Spleen (tissue), 13 donors: ENCODE results near the gene FST. TPM values are rescaled to one million over a fixed set of nuclear protein-coding genes. Genes with fewer than 3 reads are reported as not detected.

Source experiments
- DNase-seq: peaks from one replicate; pipeline ENCODE4 v3.0.0-alpha.2; 2020
- H3K27ac ChIP-seq, 8 donors: fragments of 200-600 bp; sonication (generic) in 7 of 8; 1 replicate in 4 of 8; 2 replicates in 4 of 8; pipeline versions ENCODE4 v1.5.0 to v1.8.0; 2016 to 2021; ENCODE audit warnings: inconsistent platforms in 4 of 8, mild to moderate bottlenecking in 4 of 8, moderate library complexity in 1 of 8
- H3K27me3 ChIP-seq, 7 donors: fragments of 200-600 bp; sonication (generic) in 6 of 7; replicated peaks in 1 of 7; 1 replicate in 4 of 7; 2 replicates in 3 of 7; pipeline versions ENCODE4 v1.5.0 to v1.8.0; 2016 to 2021; ENCODE audit warnings: inconsistent platforms in 3 of 7, mild to moderate bottlenecking in 1 of 7
- H3K36me3 ChIP-seq, 6 donors: fragments of 200-600 bp; sonication (generic) in 5 of 6; 1 replicate in 4 of 6; 2 replicates in 2 of 6; pipeline versions ENCODE4 v1.5.0 to v1.8.0; 2016 to 2021; ENCODE audit warnings: inconsistent platforms in 2 of 6
- H3K4me1 ChIP-seq, 6 donors: fragments of 200-600 bp; sonication (generic) in 5 of 6; 1 replicate in 3 of 6; 2 replicates in 3 of 6; pipeline versions ENCODE4 v1.5.0 to v1.8.0; 2016 to 2021; ENCODE audit warnings: inconsistent platforms in 3 of 6
- H3K4me3 ChIP-seq, 8 donors: fragments of 200-600 bp; sonication (generic) in 7 of 8; 1 replicate in 4 of 8; 2 replicates in 4 of 8; pipeline versions ENCODE4 v1.5.0 to v1.8.0; 2016 to 2021; ENCODE audit warnings: inconsistent platforms in 4 of 8, mild to moderate bottlenecking in 4 of 8, moderate library complexity in 2 of 8
- H3K9me3 ChIP-seq, 8 donors: fragments of 200-600 bp; sonication (generic) in 7 of 8; 1 replicate in 4 of 8; 2 replicates in 4 of 8; pipeline versions ENCODE4 v1.5.0 to v1.8.0; 2016 to 2021; ENCODE audit warnings: inconsistent platforms in 4 of 8
- POLR2A ChIP-seq, 3 donors: fragments of 450-650 bp; IDR thresholded peaks; one replicate each; pipeline ENCODE4 v1.5.1; 2017; ENCODE audit warnings: antibody characterized with exemption in 3 of 3, mild to moderate bottlenecking in 1 of 3
- POLR2AphosphoS5 ChIP-seq, 3 donors: sonication (generic); formaldehyde crosslinking; IDR thresholded peaks; one replicate each; pipeline ENCODE4 v1.5.1; 2017; ENCODE audit warnings: antibody characterized with exemption in 3 of 3
- WGBS, 5 donors: extraction: QIAGEN DNeasy Blood & Tissue Kit in 3 of 5; methylation state at CpG; one replicate each; pipeline versions ENCODE4 v1.1.5 to v1.1.7; 2013 to 2018; 5-methylcytosine and 5-hydroxymethylcytosine counted together
- intact Hi-C: fragments of 100-400 bp; cut with DNase I; formaldehyde crosslinking; loops from one replicate; pipeline ENCODE4 v1.15.0; 2023; ENCODE audit warnings: low total_unique reads
- long read RNA-seq, 2 donors: transcript quantifications; one replicate each; lab custom pipeline, GENCODE V29; 2026
- polyA plus RNA-seq, 3 donors: library from polyadenylated mRNA; stranded (reverse); fragments of 200-250 nt; gene quantifications; one replicate each; pipeline ENCODE4 v1.2.1, GENCODE V29; 2013
- total RNA-seq, 7 donors: library from RNA; depleted of rRNA in 3 of 7; stranded (reverse); fragments of >200 nt in 3 of 7; fragmentation: NEBNext Ultra II Directional in 4 of 7; extraction: Animal tissue kit (Norgen Biotek cat#: 25700) in 4 of 7; gene quantifications; one replicate each; pipeline versions ENCODE4 v1.1.0 to v1.2.1, GENCODE V29; 2016 to 2021
- TF ChIP-seq, protein P1 (sequence below), 11 experiments: fragments of 200-600 bp in 7 of 11; fragments of 450-650 bp in 4 of 11; sonication (generic) in 4 of 11; IDR thresholded peaks in 8 of 11; conservative IDR thresholded peaks in 3 of 11; 1 replicate in 7 of 11; 2 replicates in 4 of 11; pipeline versions ENCODE4 v1.4.0 to v1.8.0; 2016 to 2021; ENCODE audit warnings: antibody characterized with exemption in 11 of 11, inconsistent platforms in 4 of 11, mild to moderate bottlenecking in 1 of 11
- donor health status: healthy with polysubstance abuse.
- donor health status: DM: no; HTN: no; CAD: no; lungs with moderate emphysema.
- donor health status: DM: no; HTN: no; CAD: no.
- donor health status: Bipolar disorder and iron deficiency.
- donor health status: healthy.
- donor health status: DM: no; HTN: no; CAD: no.
- donor health status: DM: yes; HTN: yes; CAD: no.

Gene FST, protein sequence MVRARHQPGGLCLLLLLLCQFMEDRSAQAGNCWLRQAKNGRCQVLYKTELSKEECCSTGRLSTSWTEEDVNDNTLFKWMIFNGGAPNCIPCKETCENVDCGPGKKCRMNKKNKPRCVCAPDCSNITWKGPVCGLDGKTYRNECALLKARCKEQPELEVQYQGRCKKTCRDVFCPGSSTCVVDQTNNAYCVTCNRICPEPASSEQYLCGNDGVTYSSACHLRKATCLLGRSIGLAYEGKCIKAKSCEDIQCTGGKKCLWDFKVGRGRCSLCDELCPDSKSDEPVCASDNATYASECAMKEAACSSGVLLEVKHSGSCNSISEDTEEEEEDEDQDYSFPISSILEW
- total RNA-seq (under 1 TPM in 1 of 7 donors, not detected in 6; 0.40 TPM), polyA plus RNA-seq (under 1 TPM; 0.06 to 0.36 (median 0.07) TPM)
- long read RNA-seq, donor 1 = 0 reads
- long read RNA-seq, donor 2, partial matches to known transcripts = 0 of 4 reads
- long read RNA-seq, donor 2, other reads (novel, unspliced or antisense) = 0 of 4 reads

GRCh38 chr5:53480416-53481158 lies at the start of gene FST:
FST (plus strand) TSS chr5:53480629; CDS start chr5:53480792, 163 bp downstream.
- intact Hi-C loops = loop anchor here (10.0 kb wide), 1 partner anchor 1384 kb away; no protein-coding TSS in a partner anchor
- Histone ChIP-seq H3K4me3 (peak within 1 kb of the TSS; percentile 44 to 83 (median 63)), H3K27ac (no peak within 1 kb of the TSS), H3K9me3 (no peaks in the 10 kb centered on the region), H3K36me3 (no peaks in the 10 kb centered on the region), H3K4me1 (peaks cover 14 to 53% (median 42%) of the 10 kb centered on the region in 6 donors), H3K27me3 (peaks cover 4 to 84% (median 30%) of the 10 kb centered on the region in 7 donors)
- WGBS, 5 donors = 1 to 2% (median 1%) methylated on average over 23 to 64 of the region's 64 CpGs
- TF ChIP-seq POLR2AphosphoS5 (IDR thresholded peaks at IDR 0.05) (no peak), POLR2A (IDR thresholded peaks at IDR 0.05) (no peak)
- TF ChIP-seq, protein P1, sequence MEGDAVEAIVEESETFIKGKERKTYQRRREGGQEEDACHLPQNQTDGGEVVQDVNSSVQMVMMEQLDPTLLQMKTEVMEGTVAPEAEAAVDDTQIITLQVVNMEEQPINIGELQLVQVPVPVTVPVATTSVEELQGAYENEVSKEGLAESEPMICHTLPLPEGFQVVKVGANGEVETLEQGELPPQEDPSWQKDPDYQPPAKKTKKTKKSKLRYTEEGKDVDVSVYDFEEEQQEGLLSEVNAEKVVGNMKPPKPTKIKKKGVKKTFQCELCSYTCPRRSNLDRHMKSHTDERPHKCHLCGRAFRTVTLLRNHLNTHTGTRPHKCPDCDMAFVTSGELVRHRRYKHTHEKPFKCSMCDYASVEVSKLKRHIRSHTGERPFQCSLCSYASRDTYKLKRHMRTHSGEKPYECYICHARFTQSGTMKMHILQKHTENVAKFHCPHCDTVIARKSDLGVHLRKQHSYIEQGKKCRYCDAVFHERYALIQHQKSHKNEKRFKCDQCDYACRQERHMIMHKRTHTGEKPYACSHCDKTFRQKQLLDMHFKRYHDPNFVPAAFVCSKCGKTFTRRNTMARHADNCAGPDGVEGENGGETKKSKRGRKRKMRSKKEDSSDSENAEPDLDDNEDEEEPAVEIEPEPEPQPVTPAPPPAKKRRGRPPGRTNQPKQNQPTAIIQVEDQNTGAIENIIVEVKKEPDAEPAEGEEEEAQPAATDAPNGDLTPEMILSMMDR (IDR thresholded peaks at IDR 0.05 in 8 of 11, conservative IDR thresholded peaks at IDR 0.05 in 3 of 11) = no peak
- DNase-seq = peak; percentile 72

- Histone ChIP-seq H3K27me3 (no peaks in the 10 kb centered on the region), H3K27ac (no peak overlapping the region), H3K36me3 (no peaks in the 10 kb centered on the region), H3K4me1 (no peaks in the 10 kb centered on the region), H3K4me3 (no peak overlapping the region), H3K9me3 (no peaks in the 10 kb centered on the region)
- TF ChIP-seq, protein P1 (IDR thresholded peaks at IDR 0.05 in 8 of 11, conservative IDR thresholded peaks at IDR 0.05 in 3 of 11) = no peak
- TF ChIP-seq POLR2A (IDR thresholded peaks at IDR 0.05) = no peak
- no peak for TF ChIP-seq POLR2AphosphoS5 (IDR thresholded peaks at IDR 0.05)
- intact Hi-C loops = no loop called here
- no peak for DNase-seq
- WGBS, 5 donors = 73 to 84% (median 81%) methylated on average over 6 of the region's 6 CpGs
Observed at GRCh38 chr5:53431665-53432064, 48.8 kb upstream of the FST start.

GRCh38 chr5:53433026-53433425 lies 47.4 kb upstream of the FST start:
- Histone ChIP-seq H3K27me3 (no peaks in the 10 kb centered on the region), H3K36me3 (no peaks in the 10 kb centered on the region), H3K4me1 (no peaks in the 10 kb centered on the region), H3K27ac (no peak overlapping the region), H3K4me3 (no peak overlapping the region), H3K9me3 (no peaks in the 10 kb centered on the region)
- TF ChIP-seq POLR2A (IDR thresholded peaks at IDR 0.05) = no peak
- TF ChIP-seq, protein P1 (IDR thresholded peaks at IDR 0.05 in 8 of 11, conservative IDR thresholded peaks at IDR 0.05 in 3 of 11) = no peak
- no peak for TF ChIP-seq POLR2AphosphoS5 (IDR thresholded peaks at IDR 0.05)
- intact Hi-C loops = no loop called here
- WGBS, 5 donors = 39 to 79% (median 57%) methylated on average over 1 of the region's 1 CpG
- DNase-seq = no peak

DNA sequence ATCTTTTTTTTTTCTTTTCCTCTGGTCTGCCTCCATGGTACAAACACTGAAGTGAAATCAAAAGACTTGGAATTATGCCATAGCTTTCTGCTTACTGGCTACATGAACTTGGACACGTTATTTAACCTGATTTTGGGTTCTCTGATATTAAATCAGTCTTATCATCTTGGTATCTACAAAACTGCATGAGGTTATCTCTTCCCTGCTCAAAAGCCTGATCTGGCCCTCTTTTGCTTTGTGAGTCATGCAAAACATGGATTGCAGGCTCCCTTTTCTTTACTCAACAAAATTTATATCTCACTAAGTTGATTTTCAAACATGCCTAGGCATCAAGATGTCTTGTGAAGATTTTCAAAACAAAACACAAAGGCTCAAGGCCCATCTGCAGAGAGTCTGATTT lies 45.9 kb upstream of the FST start:
- DNase-seq = no peak
- Histone ChIP-seq H3K27ac (no peak overlapping the region), H3K4me3 (no peak overlapping the region), H3K36me3 (no peaks in the 10 kb centered on the region), H3K4me1 (no peaks in the 10 kb centered on the region), H3K9me3 (no peaks in the 10 kb centered on the region), H3K27me3 (no peaks in the 10 kb centered on the region)
- 75 to 93% (median 87%) methylated on average over 1 of the region's 1 CpG for WGBS, 5 donors
- intact Hi-C loops = no loop called here
- TF ChIP-seq, protein P1 (IDR thresholded peaks at IDR 0.05 in 8 of 11, conservative IDR thresholded peaks at IDR 0.05 in 3 of 11) = no peak
- TF ChIP-seq POLR2AphosphoS5 (IDR thresholded peaks at IDR 0.05) = no peak
- TF ChIP-seq POLR2A (IDR thresholded peaks at IDR 0.05) = no peak
